ENCODE results near the gene NKX2-8. TPM values are rescaled to one million over a fixed set of nuclear protein-coding genes. Genes with fewer than 3 reads are reported as not detected.

The NKX2-8 gene
- not detected in 2 replicates for total RNA-seq

GRCh38 chr14:36582011-36582873 lies at the start of gene NKX2-8:
TSS of gene NKX2-8 (minus strand) at chr14:36582614. CDS start at chr14:36582389, 225 bp downstream.

Other genes starting within 250 kb of the NKX2-8 start
- not detected in 2 replicates for gene NKX2-1, start 62.4 kb downstream of the NKX2-8 start, total RNA-seq
- not detected in 2 replicates for gene PAX9, start 79.2 kb upstream of the NKX2-8 start, total RNA-seq